AG04450 (cell line): ENCODE results near the gene ILK. TPM values are rescaled to one million over a fixed set of nuclear protein-coding genes. Genes with fewer than 3 reads are reported as not detected.

Experiments
- CTCF ChIA-PET: fragments of 300-600, 350-600 bp; formaldehyde crosslinking; extraction: SDS; loops from one replicate; lab custom pipeline; 2022; ENCODE audit warnings: antibody characterized with exemption, inconsistent platforms; lab: Charles Lee
- POLR2A ChIA-PET: fragments of 350-600 bp; formaldehyde crosslinking; extraction: SDS; loops from one replicate; lab custom pipeline; 2021; ENCODE audit warnings: antibody characterized with exemption, inconsistent platforms; lab: Yijun Ruan, JAX
- DNase-seq: peaks from one replicate; pipeline ENCODE4 v3.0.0-alpha.2; 2011; ENCODE audit warnings: low read depth, low spot score
- H3K27ac ChIP-seq: one replicate; pipeline ENCODE4 v1.5.1; 2012; ENCODE audit warnings: low read depth, low read length, control low read depth
- H3K27me3 ChIP-seq: one replicate; pipeline ENCODE4 v1.6.0; 2012; ENCODE audit warnings: low read length; ENCODE audit not compliant: control insufficient read depth, insufficient read depth
- H3K4me3 ChIP-seq: 2 replicates; pipeline ENCODE4 v1.5.1; 2011; ENCODE audit warnings: mild to moderate bottlenecking, low read depth, low read length, control low read depth
- H3K9me3 ChIP-seq: 2 replicates; pipeline ENCODE4 v1.5.1; 2012; ENCODE audit warnings: low read length; ENCODE audit not compliant: control insufficient read depth, insufficient read depth
- polyA minus RNA-seq: library from RNA; depleted of rRNA, polyadenylated mRNA; stranded (reverse); fragments of >200 nt; gene quantifications from 2 replicates; pipeline ENCODE4 v1.2.3, GENCODE V29; 2011; rRNA and poly(A)+ RNA removed
- polyA plus RNA-seq: library from polyadenylated mRNA; depleted of rRNA; stranded (reverse); fragments of >200 nt; gene quantifications from 2 replicates; pipeline ENCODE4 v1.2.3, GENCODE V29; 2011; rRNA removed
- TF ChIP-seq, protein P1 (sequence below): IDR thresholded peaks from 2 replicates; pipeline ENCODE4 v1.5.1; 2011; ENCODE audit warnings: low read depth, low read length, control low read depth, inconsistent platforms

The ILK gene
- polyA plus RNA-seq (362 and 417 TPM in 2 replicates), polyA minus RNA-seq (303 and 387 TPM in 2 replicates)

DNA sequence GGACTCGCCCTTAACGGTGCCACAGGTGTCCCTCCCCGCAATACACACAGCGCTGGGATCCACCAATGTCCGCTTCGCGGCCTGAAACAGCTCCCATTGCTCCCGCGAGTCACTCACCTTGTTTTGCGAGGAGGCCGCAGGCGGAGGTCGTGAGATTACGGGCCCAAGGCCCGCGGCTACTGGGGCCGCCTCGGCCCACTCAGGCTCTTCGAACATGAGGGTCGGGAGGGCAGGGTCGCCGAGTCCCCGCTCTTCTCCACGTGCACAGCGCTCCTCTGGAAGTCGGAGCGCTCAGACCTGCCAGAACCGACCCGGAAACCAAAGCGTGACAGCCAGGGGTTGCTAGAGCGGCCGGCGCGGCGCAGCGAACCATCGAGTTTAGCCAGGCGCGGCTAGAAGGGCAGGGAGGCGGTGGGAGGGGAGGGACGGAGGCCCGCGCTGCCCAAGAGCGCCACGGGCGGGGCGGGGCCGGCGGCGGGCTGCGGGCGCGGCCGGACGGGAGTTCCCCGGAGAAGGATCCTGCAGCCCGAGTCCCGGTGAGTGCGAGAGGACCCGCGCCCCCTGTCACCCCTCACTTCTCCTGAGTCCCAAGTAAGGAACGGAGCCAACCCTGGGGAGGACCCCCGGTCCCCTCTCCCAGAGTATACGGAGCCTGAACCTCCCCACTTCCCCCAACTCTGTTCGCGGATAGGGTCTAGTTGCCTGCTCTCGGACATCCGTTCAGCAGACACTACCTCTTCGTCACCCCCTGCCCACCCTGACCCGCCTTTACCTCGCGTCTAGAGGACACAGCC lies at the start of gene ILK, which contains the start of gene RRP8:
TSS of gene ILK (plus strand) at position 488 of the 794 bp plus-strand sequence. CDS start 498 bp downstream, outside the sequence.
TSS of gene RRP8 (minus strand) at position 330 of the 794 bp plus-strand sequence. CDS start at position 216, 114 bp downstream.
- DNase-seq: peak; percentile 66
- POLR2A ChIA-PET: interaction anchor here (0.6 to 1.4 kb wide), 9 partner anchors 10 to 1291 kb away, joined by 3 to 9 read pairs (median 5); partner anchors contain the start of genes MRPL17 and TPP1

GRCh38 chr11:6554828-6555706 lies 48.5 kb upstream of the ILK start:
- Histone ChIP-seq H3K9me3 (no peaks in the 10 kb centered on the region), H3K4me3 (no peak overlapping the region), H3K27me3 (no peaks in the 10 kb centered on the region), H3K27ac (no peak overlapping the region)
- DNase-seq: no peak
- ChIA-PET POLR2A (no interaction called here), CTCF (interaction anchor here (0.8 to 2.0 kb wide), 2 partner anchors 24 to 151 kb away, joined by 4 to 5 read pairs; no protein-coding TSS in a partner anchor)
- TF ChIP-seq, protein P1, sequence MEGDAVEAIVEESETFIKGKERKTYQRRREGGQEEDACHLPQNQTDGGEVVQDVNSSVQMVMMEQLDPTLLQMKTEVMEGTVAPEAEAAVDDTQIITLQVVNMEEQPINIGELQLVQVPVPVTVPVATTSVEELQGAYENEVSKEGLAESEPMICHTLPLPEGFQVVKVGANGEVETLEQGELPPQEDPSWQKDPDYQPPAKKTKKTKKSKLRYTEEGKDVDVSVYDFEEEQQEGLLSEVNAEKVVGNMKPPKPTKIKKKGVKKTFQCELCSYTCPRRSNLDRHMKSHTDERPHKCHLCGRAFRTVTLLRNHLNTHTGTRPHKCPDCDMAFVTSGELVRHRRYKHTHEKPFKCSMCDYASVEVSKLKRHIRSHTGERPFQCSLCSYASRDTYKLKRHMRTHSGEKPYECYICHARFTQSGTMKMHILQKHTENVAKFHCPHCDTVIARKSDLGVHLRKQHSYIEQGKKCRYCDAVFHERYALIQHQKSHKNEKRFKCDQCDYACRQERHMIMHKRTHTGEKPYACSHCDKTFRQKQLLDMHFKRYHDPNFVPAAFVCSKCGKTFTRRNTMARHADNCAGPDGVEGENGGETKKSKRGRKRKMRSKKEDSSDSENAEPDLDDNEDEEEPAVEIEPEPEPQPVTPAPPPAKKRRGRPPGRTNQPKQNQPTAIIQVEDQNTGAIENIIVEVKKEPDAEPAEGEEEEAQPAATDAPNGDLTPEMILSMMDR: no peak

More for the DNA sequence above, at the start of gene ILK, which contains the start of gene RRP8:
- CTCF ChIA-PET: interaction anchor here (0.6 to 1.9 kb wide), 13 partner anchors 9 to 224 kb away, joined by 3 to 17 read pairs (median 6); partner anchors contain the start of genes MRPL17, TAF10 and TPP1
- Histone ChIP-seq H3K27me3 (no peaks in the 10 kb centered on the region), H3K27ac (peak within 1 kb of the TSS; percentile 89), H3K4me3 (peak within 1 kb of the TSS; percentile 99), H3K9me3 (no peaks in the 10 kb centered on the region)
- TF ChIP-seq, protein P1: peak; percentile 22; the same call in 1 of the 2 replicates

DNA sequence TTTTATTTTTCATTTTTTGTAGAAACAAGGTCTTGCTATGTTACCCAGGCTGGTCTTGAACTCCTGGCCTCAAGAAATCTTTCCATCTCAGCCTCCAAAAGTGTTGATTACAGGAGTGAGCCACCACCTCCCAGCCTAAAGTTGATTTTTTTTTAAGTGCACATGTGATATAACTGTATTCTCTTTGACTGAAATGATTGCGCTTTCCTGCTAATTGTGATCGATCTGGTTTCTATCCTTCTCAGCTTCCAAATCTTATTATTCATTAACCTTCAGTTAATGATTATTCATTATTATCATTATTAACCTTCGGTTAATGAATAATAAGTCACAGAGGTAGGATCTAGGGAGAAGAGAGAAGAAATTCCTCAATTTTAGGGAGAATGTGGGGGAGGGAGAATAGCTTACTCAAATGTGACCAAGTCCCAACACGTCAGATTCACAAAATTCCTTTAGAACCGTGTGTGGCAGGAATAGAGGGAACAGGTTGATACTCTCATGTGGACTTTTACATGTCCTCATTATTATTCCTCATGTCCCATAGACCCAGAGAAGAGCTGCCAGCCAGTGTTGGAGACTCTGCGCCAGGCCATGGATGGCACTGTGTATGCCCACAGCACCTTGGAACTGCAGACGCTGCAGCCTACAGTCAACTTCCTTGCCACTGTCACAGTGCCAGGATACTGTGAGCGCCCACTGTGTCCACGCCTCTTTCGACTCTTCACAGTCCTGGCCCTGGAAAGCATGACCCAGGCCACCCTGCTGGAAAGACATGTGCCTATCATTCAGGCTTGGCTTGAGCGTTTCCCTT lies 47.2 kb upstream of the ILK start:
- no peak overlapping the region for H3K4me3 ChIP-seq
- CTCF ChIA-PET: interaction anchor here (0.7 kb wide), 1 partner anchor 51 kb away, joined by 5 read pairs; no protein-coding TSS in a partner anchor
- no peak for DNase-seq
- H3K9me3 ChIP-seq: no peaks in the 10 kb centered on the region
- H3K27ac ChIP-seq: no peak overlapping the region
- TF ChIP-seq, protein P1: no peak
- POLR2A ChIA-PET: no interaction called here
- H3K27me3 ChIP-seq: no peaks in the 10 kb centered on the region

DNA sequence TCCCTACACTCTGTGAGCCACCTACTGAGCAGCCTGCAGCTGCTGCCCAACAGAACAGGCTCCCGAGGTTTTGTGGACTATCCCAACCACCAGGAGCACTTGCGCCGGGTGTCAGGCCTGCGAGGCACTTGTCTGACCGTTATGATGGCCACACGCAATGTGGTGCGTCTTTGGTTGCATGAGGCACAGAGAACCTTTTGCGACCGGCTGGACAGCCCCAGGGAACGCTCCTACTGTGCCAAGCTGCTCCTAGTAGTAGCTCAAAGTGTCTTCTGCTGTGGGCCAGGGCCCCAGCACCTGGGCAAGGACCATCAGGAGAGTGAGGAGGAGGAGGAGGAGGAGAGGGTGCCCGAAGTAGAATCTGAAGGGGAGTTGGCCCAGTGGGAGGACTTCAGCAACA lies 46.5 kb upstream of the ILK start:
- TF ChIP-seq, protein P1: no peak
- no peak overlapping the region for H3K27ac ChIP-seq
- ChIA-PET CTCF (no interaction called here), POLR2A (no interaction called here)
- no peaks in the 10 kb centered on the region for H3K27me3 ChIP-seq
- no peaks in the 10 kb centered on the region for H3K9me3 ChIP-seq
- no peak for DNase-seq
- no peak overlapping the region for H3K4me3 ChIP-seq
